Gastrocnemius medialis (tissue), 4 donors: ENCODE data around the gene SLC26A4. TPM values are rescaled to one million over a fixed set of nuclear protein-coding genes. Genes with fewer than 3 reads are reported as not detected.

Experiments
- ATAC-seq, 2 donors: fragments of 150-250 bp; one replicate each; pipeline ENCODE4 v1.9.1; 2016
- DNase-seq, 2 donors: peaks; one replicate each; pipeline ENCODE4 v3.0.0-alpha.2; 2019
- H3K27ac ChIP-seq, 4 donors: fragments of 200-600 bp; sonication (generic); 1 replicate in 1 of 4; 2 replicates in 3 of 4; pipeline ENCODE4 v1.5.1; 2016 to 2018; ENCODE audit warnings: mild to moderate bottlenecking in 2 of 4, moderate library complexity in 1 of 4
- H3K27me3 ChIP-seq, 3 donors: fragments of 200-600 bp; sonication (generic) in 2 of 3; 1 replicate in 1 of 3; 2 replicates in 2 of 3; pipeline versions ENCODE4 v1.5.1 to v1.6.0; 2016 to 2019; ENCODE audit warnings: mild to moderate bottlenecking in 1 of 3, moderate library complexity in 1 of 3
- H3K36me3 ChIP-seq, 2 donors: fragments of 200-600 bp; sonication (generic) in 1 of 2; one replicate each; pipeline ENCODE4 v1.5.1; 2017 to 2018
- H3K4me1 ChIP-seq, 2 donors: fragments of 200-600 bp; sonication (generic) in 1 of 2; one replicate each; pipeline ENCODE4 v1.5.1; 2016 to 2017; ENCODE audit warnings: mild to moderate bottlenecking in 2 of 2
- H3K4me3 ChIP-seq, 4 donors: fragments of 200-600 bp; sonication (generic) in 3 of 4; 1 replicate in 1 of 4; 2 replicates in 3 of 4; pipeline ENCODE4 v1.5.1; 2016 to 2019; ENCODE audit warnings: mild to moderate bottlenecking in 2 of 4
- H3K9me3 ChIP-seq, 3 donors: fragments of 200-600 bp; sonication (generic) in 2 of 3; 1 replicate in 1 of 3; 2 replicates in 2 of 3; pipeline ENCODE4 v1.5.1; 2016 to 2019
- POLR2A ChIP-seq, 2 donors: fragments of 450-650 bp; IDR thresholded peaks; one replicate each; pipeline ENCODE4 v1.6.1; 2017; ENCODE audit warnings: antibody characterized with exemption in 2 of 2, mild to moderate bottlenecking in 2 of 2, moderate library complexity in 2 of 2
- in situ Hi-C, 4 donors: fragments of 200-750 bp; cut with MboI; loops; one replicate each; pipeline versions ENCODE4 v1.15.0 to v1.8.0; 2017; ENCODE audit warnings: low sequenced_read_pairs in 4 of 4
- intact Hi-C: fragments of 100-400 bp; cut with DNase I; formaldehyde crosslinking; loops from one replicate; pipeline ENCODE4 v1.15.1; 2023; ENCODE audit warnings: low total_unique reads
- total RNA-seq, 4 donors: library from RNA; depleted of rRNA; stranded (reverse); fragments of >200 nt; gene quantifications; one replicate each; pipeline versions ENCODE4 v1.1.0 to v1.2.3, GENCODE V29; 2016
- TF ChIP-seq, protein P1 (sequence below), 5 experiments: fragments of 450-650 bp in 3 of 5; fragments of 200-600 bp in 2 of 5; sonication (generic) in 2 of 5; IDR thresholded peaks in 4 of 5; conservative IDR thresholded peaks in 1 of 5; 1 replicate in 4 of 5; 2 replicates in 1 of 5; pipeline ENCODE4 v1.5.1; 2016 to 2019; ENCODE audit warnings: antibody characterized with exemption in 5 of 5, mild to moderate bottlenecking in 3 of 5, moderate library complexity in 3 of 5

The SLC26A4 gene
- total RNA-seq, 4 donors from 2014 or later, result 0.09 to 2.5 (median 0.20) TPM; not detected in 1

DNA sequence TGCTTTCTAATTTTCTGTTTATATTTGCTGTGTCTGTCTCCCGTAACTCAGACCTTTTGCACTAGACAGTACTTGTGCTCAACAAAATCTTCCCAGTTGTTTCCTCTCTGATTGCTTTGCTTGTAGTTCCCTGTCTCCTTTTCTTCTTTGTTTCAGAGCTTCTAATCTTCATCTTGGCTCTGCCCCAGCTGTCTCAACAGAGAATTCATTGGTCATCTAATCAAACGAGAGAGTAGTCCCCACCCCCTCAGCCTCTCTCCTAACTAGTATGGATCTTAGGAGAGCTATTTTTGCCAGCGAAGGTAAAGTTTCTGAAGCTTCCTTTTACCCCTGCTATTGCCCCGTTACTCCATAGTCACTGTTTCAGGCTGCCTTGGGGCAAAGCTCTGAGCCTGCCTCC is 32.8 kb downstream of the SLC26A4 start:
- no peak overlapping the region for H3K4me3 ChIP-seq
- intact Hi-C loops, result no loop called here
- peaks cover 3 to 26% of the 10 kb centered on the region in 2 donors for H3K4me1 ChIP-seq
- H3K9me3 ChIP-seq, result no peaks in the 10 kb centered on the region
- TF ChIP-seq, protein P1, sequence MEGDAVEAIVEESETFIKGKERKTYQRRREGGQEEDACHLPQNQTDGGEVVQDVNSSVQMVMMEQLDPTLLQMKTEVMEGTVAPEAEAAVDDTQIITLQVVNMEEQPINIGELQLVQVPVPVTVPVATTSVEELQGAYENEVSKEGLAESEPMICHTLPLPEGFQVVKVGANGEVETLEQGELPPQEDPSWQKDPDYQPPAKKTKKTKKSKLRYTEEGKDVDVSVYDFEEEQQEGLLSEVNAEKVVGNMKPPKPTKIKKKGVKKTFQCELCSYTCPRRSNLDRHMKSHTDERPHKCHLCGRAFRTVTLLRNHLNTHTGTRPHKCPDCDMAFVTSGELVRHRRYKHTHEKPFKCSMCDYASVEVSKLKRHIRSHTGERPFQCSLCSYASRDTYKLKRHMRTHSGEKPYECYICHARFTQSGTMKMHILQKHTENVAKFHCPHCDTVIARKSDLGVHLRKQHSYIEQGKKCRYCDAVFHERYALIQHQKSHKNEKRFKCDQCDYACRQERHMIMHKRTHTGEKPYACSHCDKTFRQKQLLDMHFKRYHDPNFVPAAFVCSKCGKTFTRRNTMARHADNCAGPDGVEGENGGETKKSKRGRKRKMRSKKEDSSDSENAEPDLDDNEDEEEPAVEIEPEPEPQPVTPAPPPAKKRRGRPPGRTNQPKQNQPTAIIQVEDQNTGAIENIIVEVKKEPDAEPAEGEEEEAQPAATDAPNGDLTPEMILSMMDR (IDR thresholded peaks at IDR 0.05 in 4 of 5, conservative IDR thresholded peaks at IDR 0.05 in 1 of 5), result no peak
- no peak for TF ChIP-seq POLR2A (IDR thresholded peaks at IDR 0.05)
- DNase-seq (no peak), ATAC-seq (no peak)
- no peak overlapping the region for H3K27ac ChIP-seq
- no peaks in the 10 kb centered on the region for H3K27me3 ChIP-seq
- in situ Hi-C loops, result no loop called here
- H3K36me3 ChIP-seq, result no peaks in the 10 kb centered on the region

DNA sequence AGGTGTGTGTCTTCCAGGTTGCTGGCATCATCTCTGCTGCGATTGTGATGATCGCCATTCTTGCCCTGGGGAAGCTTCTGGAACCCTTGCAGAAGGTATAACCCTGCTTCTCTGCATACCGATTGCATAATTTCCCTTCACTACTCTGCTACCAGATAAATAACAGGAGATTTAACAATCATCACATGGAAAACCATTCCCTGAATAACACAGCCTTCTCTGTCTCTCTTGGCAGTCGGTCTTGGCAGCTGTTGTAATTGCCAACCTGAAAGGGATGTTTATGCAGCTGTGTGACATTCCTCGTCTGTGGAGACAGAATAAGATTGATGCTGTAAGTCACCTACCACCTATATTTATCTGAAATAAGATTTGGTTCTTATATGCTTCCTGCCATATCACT is 33.8 kb downstream of the SLC26A4 start:
- in situ Hi-C loops, result no loop called here
- ATAC-seq, result peak in 1 of 2 donors; percentile 44
- DNase-seq, result peak in 1 of 2 donors; percentile 13
- no peaks in the 10 kb centered on the region for H3K9me3 ChIP-seq
- H3K27ac ChIP-seq, result no peak overlapping the region
- TF ChIP-seq, protein P1 (IDR thresholded peaks at IDR 0.05 in 4 of 5, conservative IDR thresholded peaks at IDR 0.05 in 1 of 5), result no peak
- no peak for TF ChIP-seq POLR2A (IDR thresholded peaks at IDR 0.05)
- H3K4me1 ChIP-seq, result peaks cover 3 to 26% of the 10 kb centered on the region in 2 donors
- H3K27me3 ChIP-seq, result no peaks in the 10 kb centered on the region
- no peak overlapping the region for H3K4me3 ChIP-seq
- intact Hi-C loops, result no loop called here
- no peaks in the 10 kb centered on the region for H3K36me3 ChIP-seq

DNA sequence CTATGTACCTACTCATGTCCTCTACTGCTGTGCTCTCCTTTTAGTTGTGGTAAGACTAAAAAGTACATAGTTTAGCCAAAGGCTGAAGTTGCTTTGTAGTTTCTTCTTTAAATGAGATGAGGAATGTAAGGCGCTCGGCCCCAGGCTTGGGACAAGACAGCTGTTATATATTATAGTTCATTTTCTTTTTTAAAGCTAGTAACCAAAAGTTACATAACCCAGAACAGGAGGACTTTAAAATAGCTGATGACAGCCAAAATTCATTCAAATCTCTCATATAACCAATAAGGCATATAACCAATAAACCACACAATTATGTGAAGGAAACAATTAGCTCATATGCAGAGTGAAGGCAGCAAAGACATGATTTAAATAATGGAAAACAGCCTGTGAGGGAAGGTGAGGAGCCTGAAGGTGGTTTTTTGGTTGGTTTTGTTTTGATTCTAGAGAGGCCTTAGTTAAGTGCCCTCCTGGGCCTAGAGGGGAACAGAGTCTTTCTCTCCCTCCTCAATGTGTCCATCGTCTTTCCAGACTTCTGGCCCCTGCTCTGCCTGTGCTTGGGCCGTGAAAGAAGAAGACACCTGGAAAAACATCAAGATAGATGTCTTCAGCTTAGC is 35.8 kb downstream of the SLC26A4 start:
- in situ Hi-C loops (no loop called here), intact Hi-C loops (no loop called here)
- DNase-seq, result no peak
- TF ChIP-seq, protein P1 (IDR thresholded peaks at IDR 0.05 in 4 of 5, conservative IDR thresholded peaks at IDR 0.05 in 1 of 5), result no peak
- TF ChIP-seq POLR2A (IDR thresholded peaks at IDR 0.05), result no peak
- Histone ChIP-seq H3K4me3 (no peak overlapping the region), H3K36me3 (no peaks in the 10 kb centered on the region), H3K4me1 (peaks cover 3 to 24% of the 10 kb centered on the region in 2 donors), H3K27me3 (no peaks in the 10 kb centered on the region), H3K9me3 (no peaks in the 10 kb centered on the region), H3K27ac (no peak overlapping the region)
- ATAC-seq, result no peak

DNA sequence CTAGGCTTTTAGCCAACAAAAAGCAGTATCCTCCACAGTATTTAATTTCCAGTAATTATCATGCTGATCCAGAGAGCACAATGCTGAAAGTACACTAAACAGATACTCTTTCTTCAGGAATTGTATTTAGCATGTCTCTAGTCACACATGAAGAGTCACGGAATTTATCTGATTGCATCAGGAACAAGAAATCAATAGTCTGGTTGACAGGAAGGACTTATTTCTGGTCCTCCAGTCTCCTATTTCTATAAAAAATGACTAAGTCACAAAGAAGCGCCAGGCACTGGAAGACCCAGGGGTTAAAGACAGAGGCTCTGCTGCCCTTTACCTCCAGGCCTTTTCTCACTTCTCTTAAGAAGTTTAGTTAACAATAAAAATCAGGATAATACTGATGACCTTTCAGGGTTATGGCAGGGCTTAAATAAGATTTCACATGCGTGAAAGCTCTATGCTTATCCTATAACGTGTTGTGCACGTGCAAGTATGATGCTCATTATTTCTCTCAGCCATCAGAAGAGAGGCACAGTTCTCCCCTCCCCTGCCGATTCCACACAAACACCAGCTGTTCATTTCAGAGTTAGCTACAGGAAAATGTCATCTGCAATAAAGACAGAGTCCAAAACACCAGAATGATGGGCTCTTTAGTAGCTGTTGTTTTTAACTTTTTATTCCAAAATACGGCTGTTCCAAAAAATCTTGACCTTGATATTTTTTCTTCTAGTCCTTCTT is 36.9 kb downstream of the SLC26A4 start:
- Histone ChIP-seq H3K4me1 (peaks cover 0 to 16% of the 10 kb centered on the region in 2 donors), H3K4me3 (no peak overlapping the region), H3K36me3 (no peaks in the 10 kb centered on the region), H3K9me3 (no peaks in the 10 kb centered on the region), H3K27ac (no peak overlapping the region), H3K27me3 (no peaks in the 10 kb centered on the region)
- in situ Hi-C loops (no loop called here), intact Hi-C loops (no loop called here)
- ATAC-seq, result no peak
- DNase-seq, result no peak
- no peak for TF ChIP-seq POLR2A (IDR thresholded peaks at IDR 0.05)
- TF ChIP-seq, protein P1 (IDR thresholded peaks at IDR 0.05 in 4 of 5, conservative IDR thresholded peaks at IDR 0.05 in 1 of 5), result no peak
